GM19035 (cell line): Measurements from ENCODE around the gene ZNF511.

ENCODE experiments used
- ATAC-seq: cut with Tn5 transposase; IDR thresholded peaks from one replicate; pipeline ENCODE4 v1.9.1; 2021; ENCODE audit not compliant: unreplicated experiment

Gene ZNF511

GRCh38 chr10:133334503-133335245 lies 26.0 kb downstream of the ZNF511 start:
- ATAC-seq = no peak

GRCh38 chr10:133335246-133336117 lies 26.8 kb downstream of the ZNF511 start:
- ATAC-seq = no peak

GRCh38 chr10:133336118-133336576 lies 27.4 kb downstream of the ZNF511 start:
- ATAC-seq = no peak

GRCh38 chr10:133336577-133337369 lies 28.1 kb downstream of the ZNF511 start, which contains the start of gene CALY:
TSS of gene CALY (minus strand) at chr10:133336896. CDS start at chr10:133328989, 7,907 bp downstream.
- no peak for ATAC-seq

GRCh38 chr10:133337370-133337725 lies 28.6 kb downstream of the ZNF511 start:
- no peak for ATAC-seq

GRCh38 chr10:133338080-133339071 lies 29.7 kb downstream of the ZNF511 start:
- no peak for ATAC-seq

GRCh38 chr10:133339708-133340380 lies 31.1 kb downstream of the ZNF511 start:
- no peak for ATAC-seq

- no peak for ATAC-seq
These were observed 33.3 kb downstream of the ZNF511 start for GRCh38 chr10:133341983-133342382.

- no peak for ATAC-seq
These were observed 34.2 kb downstream of the ZNF511 start for GRCh38 chr10:133342942-133343341.

- no peak for ATAC-seq
These were observed 34.8 kb downstream of the ZNF511 start for GRCh38 chr10:133343558-133343957.

- no peak for ATAC-seq
These were observed 35.5 kb downstream of the ZNF511 start for GRCh38 chr10:133344236-133344635.

GRCh38 chr10:133346413-133346812 lies 37.7 kb downstream of the ZNF511 start:
- ATAC-seq = no peak

GRCh38 chr10:133347710-133348517 lies 39.2 kb downstream of the ZNF511 start:
- no peak for ATAC-seq

GRCh38 chr10:133349160-133349568 lies 40.5 kb downstream of the ZNF511 start:
- no peak for ATAC-seq

- no peak for ATAC-seq
These were observed 40.9 kb downstream of the ZNF511 start for GRCh38 chr10:133349577-133350011.

- ATAC-seq = no peak
These were observed 41.7 kb downstream of the ZNF511 start for GRCh38 chr10:133350283-133350949.

GRCh38 chr10:133350950-133351329 lies 42.2 kb downstream of the ZNF511 start:
- ATAC-seq = no peak
